Fibroblast of pulmonary artery (primary cell): Measurements from ENCODE around the gene OR8G5.

Experiments
- DNase-seq: peaks from one replicate; pipeline ENCODE4 v3.0.0-alpha.2; 2010; ENCODE audit warnings: low read depth
- H3K4me3 ChIP-seq: replicated peaks from 2 replicates; pipeline ENCODE4 v1.5.1; 2011; ENCODE audit warnings: low read depth, mild to moderate bottlenecking, control low read depth, low read length, moderate library complexity
- TF ChIP-seq, protein P1 (sequence below): IDR thresholded peaks from 2 replicates; pipeline ENCODE4 v1.5.1; 2011; ENCODE audit warnings: mild to moderate bottlenecking, control low read depth, low read length, inconsistent platforms; ENCODE audit errors: missing control alignments

OR8G5 gene, protein sequence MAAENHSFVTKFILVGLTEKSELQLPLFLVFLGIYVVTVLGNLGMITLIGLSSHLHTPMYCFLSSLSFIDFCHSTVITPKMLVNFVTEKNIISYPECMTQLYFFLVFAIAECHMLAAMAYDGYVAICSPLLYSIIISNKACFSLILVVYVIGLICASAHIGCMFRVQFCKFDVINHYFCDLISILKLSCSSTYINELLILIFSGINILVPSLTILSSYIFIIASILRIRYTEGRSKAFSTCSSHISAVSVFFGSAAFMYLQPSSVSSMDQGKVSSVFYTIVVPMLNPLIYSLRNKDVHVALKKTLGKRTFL

DNA sequence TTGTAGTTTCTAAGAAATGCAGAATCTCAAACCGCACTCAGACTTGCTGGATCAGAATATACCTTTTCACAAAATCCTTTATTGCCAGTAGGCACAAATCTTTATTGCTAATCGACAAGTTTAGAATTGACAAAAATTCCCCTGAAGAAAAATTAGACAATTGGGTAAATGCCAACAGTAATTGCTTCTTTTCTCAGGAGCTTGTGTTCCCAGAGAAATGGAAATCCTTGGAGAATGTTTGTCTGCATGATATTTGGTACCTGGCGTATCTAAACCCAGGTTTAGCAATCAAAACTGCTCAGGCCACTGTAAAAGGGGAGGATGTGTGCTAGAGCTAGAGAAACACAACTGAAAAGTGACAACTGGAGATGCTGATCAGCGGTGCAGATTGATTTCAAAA is at the start of gene OR8G5:
OR8G5 (plus strand) TSS at position 301 of the 400 bp plus-strand sequence. CDS start 8,556 bp downstream, outside the sequence.
- no peak for DNase-seq
- TF ChIP-seq, protein P1, sequence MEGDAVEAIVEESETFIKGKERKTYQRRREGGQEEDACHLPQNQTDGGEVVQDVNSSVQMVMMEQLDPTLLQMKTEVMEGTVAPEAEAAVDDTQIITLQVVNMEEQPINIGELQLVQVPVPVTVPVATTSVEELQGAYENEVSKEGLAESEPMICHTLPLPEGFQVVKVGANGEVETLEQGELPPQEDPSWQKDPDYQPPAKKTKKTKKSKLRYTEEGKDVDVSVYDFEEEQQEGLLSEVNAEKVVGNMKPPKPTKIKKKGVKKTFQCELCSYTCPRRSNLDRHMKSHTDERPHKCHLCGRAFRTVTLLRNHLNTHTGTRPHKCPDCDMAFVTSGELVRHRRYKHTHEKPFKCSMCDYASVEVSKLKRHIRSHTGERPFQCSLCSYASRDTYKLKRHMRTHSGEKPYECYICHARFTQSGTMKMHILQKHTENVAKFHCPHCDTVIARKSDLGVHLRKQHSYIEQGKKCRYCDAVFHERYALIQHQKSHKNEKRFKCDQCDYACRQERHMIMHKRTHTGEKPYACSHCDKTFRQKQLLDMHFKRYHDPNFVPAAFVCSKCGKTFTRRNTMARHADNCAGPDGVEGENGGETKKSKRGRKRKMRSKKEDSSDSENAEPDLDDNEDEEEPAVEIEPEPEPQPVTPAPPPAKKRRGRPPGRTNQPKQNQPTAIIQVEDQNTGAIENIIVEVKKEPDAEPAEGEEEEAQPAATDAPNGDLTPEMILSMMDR = no peak
- no peak within 1 kb of the TSS for H3K4me3 ChIP-seq

DNA sequence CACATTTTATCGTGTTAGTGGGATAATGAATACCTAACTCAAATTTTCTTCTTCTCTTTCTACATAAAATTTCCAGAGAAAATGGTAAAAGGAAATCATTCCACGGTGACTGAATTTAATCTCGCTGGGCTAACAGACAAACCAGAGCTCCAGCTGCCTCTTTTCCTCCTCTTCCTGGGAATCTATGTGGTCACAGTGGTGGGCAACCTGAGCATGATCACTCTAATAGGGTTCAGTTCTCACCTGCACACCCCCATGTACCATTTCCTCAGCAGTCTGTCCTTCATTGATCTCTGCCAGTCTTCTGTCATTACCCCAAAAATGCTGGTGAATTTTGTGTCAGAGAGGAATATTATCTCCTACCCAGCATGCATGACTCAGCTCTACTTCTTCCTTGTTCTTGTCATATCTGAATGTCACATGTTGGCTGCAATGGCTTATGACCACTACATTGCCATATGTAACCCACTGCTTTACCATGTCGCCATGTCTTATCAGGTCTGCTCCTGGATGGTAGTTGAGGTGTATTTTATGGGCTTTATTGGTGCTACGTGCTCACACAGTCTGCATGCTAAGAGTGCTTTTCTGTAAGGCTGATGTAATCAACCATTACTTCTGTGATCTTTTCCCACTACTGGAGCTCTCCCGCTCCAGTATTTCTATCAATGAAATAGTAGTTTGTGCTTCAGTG is 48.9 kb upstream of the OR8G5 start:
- no peak overlapping the region for H3K4me3 ChIP-seq
- TF ChIP-seq, protein P1 = no peak
- DNase-seq = no peak

DNA sequence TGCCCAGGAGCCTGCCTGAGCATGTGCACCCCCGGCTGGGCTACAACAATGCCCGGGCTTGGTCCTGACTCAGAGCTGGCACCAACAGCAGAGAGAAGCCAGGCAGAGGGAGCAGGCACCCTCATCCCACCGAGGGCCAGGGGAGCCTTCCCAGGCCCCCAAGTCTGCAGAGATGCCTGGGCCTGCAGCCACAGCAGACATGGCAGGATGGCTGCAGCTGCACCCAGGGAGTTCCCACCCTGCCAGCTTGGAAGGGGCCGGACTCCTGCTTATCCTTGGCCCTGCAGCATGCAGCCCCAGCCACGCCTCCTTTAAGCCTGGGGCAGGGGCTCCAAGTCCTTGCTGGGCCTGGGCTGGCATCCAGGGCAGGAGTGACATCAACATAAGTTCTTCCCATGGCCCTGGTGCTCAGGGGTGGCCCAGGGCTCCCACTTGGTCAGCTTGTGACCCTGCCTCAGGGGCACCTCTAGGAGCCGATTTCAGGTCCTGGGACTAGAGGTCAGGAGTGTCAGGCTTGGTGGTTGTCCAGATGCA is 46.3 kb upstream of the OR8G5 start:
- TF ChIP-seq, protein P1 = no peak
- no peak for DNase-seq
- H3K4me3 ChIP-seq = no peak overlapping the region

DNA sequence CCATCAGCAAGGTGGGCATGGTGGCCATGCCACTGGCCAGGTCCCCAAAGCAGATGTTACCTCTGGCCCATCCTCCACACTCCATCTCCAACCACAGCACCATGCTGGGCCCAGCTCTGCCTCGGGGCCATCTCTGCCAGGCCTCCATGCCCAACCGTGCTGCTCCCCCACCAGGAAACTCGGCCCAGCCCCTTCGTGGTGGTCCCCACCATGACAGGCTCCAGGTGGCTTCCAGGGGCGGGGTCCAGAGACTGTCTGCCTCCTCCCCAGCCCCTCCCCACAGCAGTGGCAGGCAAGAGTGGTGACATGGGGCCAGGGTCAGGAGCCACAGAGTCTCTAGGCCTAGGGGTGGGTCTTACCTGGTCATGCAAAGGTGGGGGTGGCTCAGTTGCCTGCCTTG is 45.8 kb upstream of the OR8G5 start:
- TF ChIP-seq, protein P1 = no peak
- no peak overlapping the region for H3K4me3 ChIP-seq
- DNase-seq = no peak

DNA sequence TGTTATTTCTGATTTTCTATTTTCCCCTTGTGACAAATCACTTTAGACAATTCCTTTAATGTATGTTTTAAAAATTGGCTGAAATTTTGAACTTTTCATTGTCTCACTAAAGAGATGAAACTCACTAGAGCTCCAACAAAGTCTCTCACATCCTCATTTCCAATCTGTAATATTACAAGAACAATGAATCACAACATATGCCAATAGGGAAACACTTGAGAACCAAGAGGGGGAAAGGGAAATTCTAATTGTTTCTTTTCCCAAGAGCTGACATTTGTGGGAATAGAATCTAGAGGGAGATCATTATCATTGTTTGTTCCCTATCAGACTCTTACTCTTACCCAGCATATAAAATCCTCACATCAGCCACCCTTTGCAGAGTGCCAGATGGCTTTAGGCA is 44.9 kb upstream of the OR8G5 start:
- H3K4me3 ChIP-seq = no peak overlapping the region
- no peak for DNase-seq
- TF ChIP-seq, protein P1 = no peak

DNA sequence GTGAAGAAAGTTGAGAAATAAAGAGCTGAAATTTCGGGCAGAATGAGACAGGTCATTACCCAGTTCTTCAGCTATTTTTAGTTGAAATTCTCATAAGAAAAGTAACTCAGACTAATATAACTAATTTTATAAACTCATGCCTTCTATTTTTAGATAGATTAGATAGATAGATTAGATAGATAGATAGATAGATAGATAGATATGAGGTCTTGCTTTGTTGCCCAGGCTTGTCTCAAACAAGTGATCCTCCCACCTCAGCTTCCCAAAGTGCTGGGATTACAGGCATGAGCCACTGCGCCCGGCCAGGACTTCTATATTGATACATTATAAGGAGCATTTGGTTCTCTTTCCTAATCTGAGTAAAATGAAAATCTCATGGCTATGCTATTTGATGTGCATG is 42.1 kb upstream of the OR8G5 start:
- TF ChIP-seq, protein P1 = no peak
- no peak for DNase-seq

More for the DNA sequence above, 42.1 kb upstream of the OR8G5 start:
- H3K4me3 ChIP-seq = no peak overlapping the region
